ENCODE measurements around the gene MT1H.
"Not testable (repeated sequence)": the region's sequence is repeated elsewhere in the genome, so short reads cannot be mapped to it uniquely, and the experiment has no call there.

Gene MT1H

DNA sequence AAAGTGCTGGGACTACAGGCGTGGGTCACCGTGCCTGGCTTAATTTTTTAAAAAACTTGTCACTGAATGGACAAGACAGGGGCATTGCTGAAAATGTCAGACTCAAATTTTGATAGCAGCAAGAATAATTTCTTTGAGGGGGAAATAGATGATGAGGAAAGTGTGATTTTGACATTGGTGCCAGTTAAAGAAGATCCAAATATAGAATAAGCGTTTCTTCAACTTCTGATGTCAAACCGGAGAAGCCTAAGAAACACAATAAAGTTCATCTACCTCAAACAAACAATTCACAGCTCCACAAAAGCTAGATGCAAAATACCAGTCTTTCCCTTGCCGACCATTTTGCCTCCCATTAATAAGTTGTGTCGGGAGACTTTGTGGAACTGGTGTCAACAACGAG lies 17.1 kb downstream of the MT1H start:
- no peak for DNase-seq

DNA sequence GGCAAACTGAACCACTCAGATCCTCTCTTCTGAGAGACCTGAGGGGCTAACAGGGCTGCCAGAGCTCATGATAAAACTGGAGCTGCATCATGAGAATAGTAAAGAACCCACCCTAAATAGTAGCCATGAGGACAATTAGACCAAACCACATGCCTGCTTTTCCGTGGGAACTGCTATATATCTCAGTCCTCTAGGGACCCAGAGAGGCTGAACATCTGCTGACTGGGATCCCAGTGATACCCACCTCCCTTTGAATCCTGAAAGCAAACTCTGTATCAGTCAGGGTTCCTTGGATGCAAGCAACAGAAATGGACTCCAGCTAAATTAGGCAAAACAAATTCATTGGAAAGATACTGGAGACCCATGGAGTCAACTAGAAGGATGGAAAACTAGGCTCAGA lies 19.1 kb downstream of the MT1H start:
- no peak for DNase-seq

DNA sequence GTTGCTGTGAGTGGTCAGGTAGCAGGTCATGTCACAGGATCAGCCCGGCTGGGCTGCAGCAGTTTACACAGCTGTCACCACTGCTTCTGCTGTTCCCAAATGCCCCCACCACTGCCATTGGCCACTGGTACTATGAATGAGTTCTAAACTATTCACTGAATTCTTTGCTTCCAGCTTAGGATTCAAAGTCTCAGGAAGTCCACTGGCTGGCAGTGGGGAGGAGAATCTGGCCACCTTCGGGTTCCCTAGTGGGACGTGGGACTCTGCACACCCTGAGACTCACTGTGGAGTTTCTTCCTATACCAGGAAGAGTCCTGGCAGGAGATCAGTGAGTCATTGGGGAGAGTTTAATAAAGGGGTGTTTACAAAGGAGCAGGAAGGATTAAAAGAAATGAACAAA lies 19.6 kb downstream of the MT1H start:
- no peak for DNase-seq

DNA sequence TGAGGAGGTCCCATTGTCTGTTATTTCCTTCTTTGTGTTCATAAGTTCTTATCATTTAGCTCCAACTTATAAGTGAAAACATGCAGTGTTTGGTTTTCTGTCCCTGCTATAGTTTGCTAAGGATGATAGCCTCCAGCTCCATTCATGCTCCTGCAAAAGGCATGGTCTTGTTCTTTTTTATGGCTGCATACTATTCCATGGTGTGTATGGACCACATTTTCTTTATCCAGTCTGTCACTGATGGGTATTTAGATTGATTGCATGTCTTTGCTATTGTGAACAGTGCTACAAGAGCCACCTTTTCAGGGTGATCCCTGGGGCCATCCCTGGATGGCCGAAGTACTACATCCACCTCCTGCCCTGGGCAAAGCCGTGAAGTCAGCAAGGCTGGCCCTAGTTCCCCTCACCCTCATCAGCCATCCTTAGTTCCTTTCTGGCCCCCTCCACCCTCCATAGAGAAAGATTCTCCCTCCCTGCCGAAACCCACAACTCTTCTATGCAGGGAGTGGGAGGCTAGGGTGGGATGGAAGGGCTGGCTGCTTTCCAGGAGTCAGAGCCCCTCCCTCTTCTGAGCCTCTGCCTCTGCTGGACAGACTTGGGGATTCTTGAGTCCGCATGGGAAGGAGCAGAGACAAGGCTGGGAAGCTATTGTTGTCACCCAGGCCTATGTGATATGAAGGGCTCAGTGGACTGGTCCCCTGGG lies 21.0 kb downstream of the MT1H start:
- DNase-seq, result no peak

DNA sequence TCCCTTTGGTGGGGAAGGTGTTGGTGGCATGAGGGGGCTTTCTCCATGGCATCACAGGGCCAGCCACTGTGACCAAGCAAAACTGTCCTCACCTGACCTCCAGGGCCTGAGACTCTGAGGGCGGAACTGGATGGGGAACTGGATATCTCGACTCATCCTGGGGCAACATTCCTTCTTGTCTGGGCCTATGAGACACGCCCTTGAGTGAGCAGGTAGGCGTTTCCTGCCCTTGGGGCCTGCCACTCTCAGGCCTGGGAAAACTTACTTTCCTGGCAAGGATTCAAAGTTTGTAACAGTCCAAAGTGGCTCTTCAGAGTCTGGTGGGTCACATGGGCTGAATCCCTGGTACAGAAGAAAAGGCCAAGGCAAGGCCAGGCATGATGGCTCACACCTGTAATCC lies 22.3 kb downstream of the MT1H start:
- no peak for DNase-seq

DNA sequence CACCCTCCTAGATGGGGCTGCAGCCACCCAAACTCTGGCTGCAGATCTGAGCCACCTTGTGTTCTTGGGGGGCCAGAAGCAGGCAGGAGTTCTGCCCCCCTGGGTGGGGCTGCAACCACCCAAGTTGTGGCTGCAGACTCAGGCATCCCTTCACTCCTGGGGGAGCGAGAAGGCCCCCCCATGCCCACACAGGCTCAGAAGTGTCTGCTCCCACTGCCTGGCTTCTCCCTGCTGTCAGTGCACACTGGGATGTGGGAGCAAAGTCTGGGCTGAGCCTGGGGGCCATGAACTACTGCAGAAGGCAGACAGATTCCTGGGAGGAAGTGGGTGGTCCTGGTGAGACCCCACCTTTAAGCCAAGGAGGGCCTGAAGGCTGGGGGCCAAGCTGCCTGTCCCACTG lies 25.6 kb downstream of the MT1H start:
- no peak for DNase-seq

DNA sequence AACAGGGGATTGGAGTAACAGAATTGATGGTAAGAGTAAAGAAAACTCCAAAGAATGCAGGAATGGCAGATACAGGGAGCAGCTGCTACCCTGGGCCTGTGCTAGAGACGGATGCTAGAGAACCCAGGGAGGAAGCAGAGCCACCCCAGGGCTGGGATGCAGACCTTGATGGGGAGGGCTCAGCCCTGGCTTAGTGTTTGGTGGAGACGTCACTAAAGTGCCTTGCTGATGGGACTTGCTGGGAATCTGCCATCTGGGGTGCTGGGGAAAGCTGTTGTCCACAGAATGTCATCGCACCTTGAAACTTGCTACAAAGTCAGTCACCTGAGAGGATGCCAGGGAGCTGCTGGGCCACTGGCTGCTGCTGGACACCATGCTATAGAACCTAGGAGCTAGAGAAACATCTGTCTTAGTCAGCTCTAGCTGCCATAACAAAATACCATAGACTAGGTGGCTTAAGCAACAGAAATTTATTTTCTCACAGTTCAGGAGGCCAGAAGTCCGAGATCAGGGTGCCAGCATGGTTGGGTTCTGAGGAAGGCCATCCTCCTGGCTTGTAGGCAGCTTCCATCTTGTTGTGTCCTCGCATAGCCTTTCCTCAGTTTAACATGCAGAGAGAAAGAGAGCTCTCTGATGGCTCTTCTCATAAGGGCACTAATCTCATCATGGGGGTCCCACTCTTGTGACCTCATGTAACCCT lies 28.0 kb downstream of the MT1H start:
- DNase-seq, result no peak

DNA sequence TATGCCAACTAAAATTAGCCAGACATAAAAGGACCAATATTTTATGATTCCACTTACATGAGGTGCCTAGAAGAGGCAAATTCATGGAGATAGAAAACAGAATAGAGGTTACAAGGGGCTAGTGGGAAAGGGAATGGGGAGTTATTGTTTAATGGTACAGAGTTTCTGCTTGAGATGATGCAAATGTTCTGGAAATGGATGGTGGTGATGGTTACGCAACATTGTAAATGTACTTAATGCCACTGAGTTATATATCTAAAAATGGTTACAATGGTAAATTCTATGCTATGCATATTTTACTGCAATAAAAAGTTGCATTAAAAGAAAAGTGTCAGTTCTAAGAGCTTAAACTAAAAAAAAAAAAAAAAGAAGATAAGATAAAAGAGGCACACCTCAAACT lies 30.6 kb downstream of the MT1H start:
- no peak for DNase-seq

DNA sequence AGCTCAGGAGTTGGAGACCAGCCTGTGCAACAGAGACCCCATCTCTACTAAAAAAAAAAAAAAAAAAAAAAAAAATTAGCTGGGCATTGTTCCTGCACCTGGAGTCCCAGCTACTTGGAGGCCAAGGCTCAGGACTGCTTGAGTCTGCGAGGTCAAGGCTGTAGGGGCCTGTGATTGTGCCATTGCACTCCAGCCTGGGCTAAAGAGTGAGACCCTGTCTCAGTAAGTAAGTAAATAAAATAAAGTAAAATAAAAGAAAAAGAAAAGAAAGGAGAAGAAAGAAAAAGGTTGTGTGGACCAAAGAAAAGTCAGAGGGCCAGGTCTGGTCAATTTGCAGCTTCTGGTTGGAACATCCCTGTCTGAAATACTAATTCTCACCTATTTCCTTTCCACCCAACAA lies 31.0 kb downstream of the MT1H start:
- no peak for DNase-seq

DNA sequence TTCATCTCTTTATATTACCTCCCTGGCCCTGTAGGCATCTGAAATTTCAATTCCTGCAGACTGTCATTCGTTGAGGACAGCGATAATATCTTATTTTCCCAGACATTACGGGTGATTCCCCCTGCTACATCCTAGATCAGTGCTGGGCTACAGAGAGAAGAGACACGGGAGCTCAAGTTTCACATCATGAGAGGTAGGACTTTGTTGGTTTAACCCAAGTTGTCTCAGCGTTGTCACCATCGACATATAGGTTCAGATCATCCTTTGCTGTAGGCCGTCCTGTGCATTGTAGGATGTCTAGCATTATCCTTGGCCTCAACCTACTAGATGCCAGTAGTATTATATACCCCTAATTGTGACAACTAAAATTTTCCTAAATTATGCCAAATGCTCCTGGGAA lies 31.9 kb downstream of the MT1H start:
- no peak for DNase-seq

DNA sequence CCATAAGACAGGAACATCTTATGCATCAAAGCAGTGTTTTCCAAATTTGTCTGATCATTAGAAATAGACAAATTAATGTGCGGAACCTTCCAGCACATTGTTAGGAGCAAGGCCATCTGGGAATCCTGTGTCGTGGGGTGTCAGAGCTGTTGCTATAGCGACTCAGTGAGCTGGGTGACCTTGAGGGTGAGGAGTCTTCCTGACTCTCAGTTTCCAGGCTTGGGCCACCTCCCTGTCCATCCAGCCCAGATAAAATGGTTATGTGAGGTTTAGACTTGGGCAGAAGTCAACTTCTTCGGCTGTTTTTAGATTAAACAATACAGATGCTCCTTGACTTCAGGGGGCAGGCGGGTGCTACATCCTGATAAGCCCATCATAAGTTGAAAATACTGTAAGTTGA lies 33.2 kb downstream of the MT1H start:
- DNase-seq, result no peak

DNA sequence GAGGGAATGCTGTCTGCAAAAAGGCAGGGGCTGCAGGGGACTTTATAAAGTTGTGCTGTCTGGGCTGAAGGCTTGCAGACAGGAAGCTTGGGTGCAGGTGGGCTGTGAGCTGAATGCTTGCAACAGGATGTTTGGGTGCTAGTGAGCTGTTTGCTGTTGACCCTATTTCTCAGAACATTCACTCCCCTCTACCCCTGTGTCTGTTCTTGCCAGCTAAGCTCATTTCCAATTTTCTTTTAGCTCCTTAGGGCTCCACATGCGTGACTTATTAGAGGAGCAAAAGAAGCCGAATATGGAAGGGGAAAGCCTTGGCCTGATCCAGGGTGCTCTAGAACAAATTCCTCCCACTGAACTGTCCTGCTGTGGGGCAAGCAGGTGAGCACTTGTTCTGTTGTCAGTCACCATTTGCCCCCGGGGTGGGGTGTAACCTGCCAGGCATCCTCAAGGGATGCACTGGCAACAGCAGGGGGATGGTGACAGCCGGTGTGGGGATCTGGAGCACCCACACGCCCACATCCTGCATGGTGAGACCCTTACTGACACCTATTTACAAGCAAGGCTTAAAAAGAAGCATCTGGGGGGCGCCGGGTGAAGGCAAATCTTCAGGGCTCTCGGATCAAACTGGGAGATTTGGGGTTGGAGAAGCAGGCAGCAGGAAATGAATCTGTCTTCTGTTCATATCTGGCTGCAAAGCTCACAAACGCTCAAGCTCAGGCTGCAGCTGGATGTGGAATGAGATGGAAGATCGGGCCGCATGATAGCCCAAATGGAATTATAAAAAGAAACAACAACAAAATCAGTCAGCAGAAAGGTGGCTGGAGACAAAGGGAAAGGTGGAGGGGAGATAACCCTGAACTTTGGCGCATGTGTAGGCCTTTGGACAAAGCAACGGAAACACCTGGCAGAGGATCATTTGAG lies 39.2 kb downstream of the MT1H start:
- no peak for DNase-seq

DNA sequence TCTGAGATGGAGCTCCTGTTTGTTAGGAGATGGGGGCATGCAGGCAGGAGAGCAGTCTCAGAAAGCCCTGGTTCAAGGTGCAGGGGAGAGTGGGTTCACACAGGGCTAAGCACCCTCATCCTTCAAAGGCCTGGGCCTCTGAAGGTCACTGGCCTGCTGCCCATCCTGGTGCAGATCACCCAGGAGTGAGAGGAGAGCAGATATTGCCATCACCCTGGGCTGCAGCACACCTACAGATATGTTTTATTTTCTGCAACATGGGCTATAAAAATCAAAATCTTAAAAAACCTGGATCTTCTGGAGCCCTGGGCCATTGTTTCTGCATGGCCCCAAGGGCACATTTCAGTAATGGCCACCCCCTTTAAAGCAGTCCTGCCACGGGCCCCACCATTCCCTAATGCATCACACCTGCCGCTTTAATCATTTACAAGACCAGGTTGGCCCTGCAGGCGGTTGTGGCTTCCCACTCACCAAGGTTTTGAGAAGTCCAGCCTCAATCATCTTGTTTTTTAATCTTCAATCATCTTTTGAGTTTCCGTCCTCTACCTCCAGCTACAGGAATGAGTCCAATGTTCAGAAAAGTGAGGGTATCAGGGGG lies 39.9 kb downstream of the MT1H start:
- no peak for DNase-seq

DNA sequence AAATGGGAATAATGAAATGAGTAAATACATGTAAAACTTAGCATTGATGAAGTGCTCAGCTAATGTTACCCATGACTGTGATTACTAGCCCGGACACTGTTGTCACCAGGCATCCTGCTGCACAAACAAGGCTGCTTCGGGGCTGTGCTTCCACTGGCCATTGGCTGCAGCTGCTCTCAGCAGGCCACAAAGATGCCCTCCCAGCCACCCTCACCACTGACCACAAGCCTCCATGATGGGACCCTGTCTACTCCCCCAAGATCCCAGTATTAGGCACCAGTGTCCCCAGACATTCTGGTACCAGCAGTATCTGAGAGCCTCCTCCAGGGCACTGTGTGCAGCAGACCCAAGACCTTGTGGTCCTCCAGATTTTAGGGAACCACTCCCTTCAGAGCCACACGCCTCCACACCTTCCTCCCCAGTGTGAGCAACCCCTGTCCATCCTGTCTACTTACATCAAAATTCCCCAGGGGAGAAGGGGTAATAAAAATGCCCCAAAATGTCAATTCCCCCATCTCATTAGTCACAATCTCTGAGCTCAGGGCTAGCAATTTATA lies 40.6 kb downstream of the MT1H start:
- DNase-seq, result no peak

DNA sequence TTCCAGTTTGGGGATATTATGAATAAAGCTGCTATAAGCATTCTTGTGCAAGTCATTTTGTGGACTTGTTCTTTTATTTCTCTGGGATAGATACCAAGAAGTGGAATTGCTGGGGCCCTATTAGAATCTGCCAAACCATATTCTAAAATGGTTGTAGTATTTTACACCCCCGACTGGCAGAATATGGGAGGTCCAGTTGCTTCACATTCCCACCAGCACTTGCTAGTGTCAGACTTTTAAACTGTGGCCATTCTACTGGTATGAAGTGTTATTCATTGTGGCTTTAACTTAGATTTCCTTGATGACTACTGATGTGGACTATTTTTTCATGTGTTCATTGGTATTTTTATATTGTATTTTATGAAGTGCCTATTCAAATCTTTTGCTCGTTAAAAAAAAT lies 42.2 kb downstream of the MT1H start:
- no peak for DNase-seq

DNA sequence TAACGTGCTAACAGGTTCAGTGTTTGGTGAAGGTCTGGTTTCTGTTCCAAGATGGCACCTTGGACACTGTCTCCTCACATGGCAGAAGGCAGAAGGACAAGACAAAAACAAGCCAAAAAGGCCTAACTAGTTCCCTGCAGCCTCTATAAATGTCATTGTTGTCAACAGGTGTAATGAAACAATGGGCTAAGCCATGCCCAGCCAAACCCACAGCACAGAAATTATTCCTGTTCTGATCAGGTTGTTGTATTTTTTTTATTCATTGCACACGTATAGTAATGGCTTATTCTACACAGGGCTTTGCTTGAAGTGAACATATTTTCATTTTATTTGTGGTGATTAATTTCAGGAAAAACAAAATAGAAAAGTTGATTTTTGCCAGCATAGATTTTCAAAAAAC lies 44.2 kb downstream of the MT1H start:
- no peak for DNase-seq

DNA sequence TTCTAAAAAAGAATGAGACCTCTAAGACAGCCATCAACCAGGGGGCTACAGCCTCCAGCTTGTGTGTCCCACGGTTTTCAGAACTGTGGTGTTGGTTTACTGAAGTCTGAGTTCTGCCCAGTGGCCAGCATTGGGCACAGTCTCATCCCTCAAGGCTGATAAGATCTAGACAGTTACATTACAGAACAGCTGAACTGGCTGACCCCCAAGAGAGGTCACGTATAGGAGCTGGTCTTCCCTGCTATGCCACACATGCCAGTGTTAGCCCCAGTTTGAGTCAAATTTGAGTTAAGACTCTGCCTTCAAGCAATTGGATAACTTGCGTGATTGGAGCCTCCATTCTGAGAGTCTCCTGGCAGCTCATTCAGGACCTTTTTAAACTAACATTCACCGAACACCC lies 45.5 kb downstream of the MT1H start:
- no peak for DNase-seq

DNA sequence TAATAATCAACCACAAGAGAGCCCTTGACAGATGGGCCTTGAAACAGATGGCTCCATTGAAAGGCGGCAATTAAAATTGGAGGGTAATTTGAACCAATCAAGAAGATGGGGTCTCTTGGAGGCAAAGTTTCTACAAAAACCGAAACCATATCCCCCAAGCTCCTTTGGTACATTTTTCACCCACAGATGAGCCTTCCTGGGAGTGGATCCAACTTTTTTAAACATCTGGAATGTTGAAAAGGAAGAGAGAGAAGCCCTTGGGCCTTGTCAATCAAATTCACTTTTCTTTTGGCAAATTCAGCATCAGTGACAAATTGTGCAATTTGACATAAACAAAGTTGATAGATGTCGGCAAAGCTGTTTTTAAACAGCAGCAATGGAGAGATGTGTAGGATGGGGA lies 47.1 kb downstream of the MT1H start:
- DNase-seq, result no peak

DNA sequence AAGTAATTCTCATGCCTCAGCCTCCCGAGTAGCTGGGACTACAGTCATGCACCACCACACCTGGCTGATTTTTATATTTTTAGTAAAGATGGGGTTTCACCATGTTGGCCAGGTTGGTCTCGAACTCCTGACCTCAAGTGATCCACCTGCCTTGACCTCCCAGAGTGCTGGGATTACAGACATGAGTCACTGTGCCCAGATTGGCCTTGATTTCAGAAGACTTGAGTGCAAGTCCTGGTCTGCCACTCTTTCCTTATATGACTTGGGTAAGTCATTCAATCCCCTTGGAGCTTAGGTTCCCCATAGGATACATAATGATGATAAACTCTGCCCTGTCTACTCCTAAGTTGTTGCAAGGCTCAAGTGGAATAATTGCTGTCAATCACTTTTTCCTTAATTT lies 47.9 kb downstream of the MT1H start:
- DNase-seq, result not testable (repeated sequence)
